Measurements from ENCODE around the gene UBE2V1. TPM values are rescaled to one million over a fixed set of nuclear protein-coding genes. Genes with fewer than 3 reads are reported as not detected.

The UBE2V1 gene
- total RNA-seq, 1 donor from 2014 or later = 77.1 TPM

DNA sequence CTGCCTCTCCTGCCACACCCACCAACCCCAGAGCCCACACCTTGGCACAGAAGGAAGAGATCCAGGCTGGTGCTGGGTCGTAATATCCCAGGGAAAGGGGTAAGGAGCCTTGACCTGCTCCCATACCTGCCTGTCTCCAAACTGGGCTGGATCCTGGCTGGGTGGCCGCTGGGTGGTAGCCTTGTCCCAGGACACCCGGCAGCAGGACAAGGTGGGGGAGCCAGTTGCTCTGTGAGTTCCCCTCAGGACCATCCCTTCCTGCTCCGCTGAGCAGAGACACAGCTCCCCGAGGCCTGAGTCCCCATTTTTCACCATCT lies 58.8 kb downstream of the UBE2V1 start:
- Histone ChIP-seq H3K9me3 (replicated peaks) (no peaks in the 10 kb centered on the region), H3K27me3 (ENCODE audit: low read depth) (no peaks in the 10 kb centered on the region), H3K27ac (replicated peaks) (no peak overlapping the region), H3K4me1 (peaks cover 23% of the 10 kb centered on the region), H3K4me3 (no peak overlapping the region), H3K36me3 (no peaks in the 10 kb centered on the region)
- intact Hi-C loops (cut with micrococcal nuclease) = no loop called here
- TF ChIP-seq, protein P1, sequence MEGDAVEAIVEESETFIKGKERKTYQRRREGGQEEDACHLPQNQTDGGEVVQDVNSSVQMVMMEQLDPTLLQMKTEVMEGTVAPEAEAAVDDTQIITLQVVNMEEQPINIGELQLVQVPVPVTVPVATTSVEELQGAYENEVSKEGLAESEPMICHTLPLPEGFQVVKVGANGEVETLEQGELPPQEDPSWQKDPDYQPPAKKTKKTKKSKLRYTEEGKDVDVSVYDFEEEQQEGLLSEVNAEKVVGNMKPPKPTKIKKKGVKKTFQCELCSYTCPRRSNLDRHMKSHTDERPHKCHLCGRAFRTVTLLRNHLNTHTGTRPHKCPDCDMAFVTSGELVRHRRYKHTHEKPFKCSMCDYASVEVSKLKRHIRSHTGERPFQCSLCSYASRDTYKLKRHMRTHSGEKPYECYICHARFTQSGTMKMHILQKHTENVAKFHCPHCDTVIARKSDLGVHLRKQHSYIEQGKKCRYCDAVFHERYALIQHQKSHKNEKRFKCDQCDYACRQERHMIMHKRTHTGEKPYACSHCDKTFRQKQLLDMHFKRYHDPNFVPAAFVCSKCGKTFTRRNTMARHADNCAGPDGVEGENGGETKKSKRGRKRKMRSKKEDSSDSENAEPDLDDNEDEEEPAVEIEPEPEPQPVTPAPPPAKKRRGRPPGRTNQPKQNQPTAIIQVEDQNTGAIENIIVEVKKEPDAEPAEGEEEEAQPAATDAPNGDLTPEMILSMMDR (IDR thresholded peaks at IDR 0.05; ENCODE audit: borderline replicate concordance) = no peak
- no peak for DNase-seq

DNA sequence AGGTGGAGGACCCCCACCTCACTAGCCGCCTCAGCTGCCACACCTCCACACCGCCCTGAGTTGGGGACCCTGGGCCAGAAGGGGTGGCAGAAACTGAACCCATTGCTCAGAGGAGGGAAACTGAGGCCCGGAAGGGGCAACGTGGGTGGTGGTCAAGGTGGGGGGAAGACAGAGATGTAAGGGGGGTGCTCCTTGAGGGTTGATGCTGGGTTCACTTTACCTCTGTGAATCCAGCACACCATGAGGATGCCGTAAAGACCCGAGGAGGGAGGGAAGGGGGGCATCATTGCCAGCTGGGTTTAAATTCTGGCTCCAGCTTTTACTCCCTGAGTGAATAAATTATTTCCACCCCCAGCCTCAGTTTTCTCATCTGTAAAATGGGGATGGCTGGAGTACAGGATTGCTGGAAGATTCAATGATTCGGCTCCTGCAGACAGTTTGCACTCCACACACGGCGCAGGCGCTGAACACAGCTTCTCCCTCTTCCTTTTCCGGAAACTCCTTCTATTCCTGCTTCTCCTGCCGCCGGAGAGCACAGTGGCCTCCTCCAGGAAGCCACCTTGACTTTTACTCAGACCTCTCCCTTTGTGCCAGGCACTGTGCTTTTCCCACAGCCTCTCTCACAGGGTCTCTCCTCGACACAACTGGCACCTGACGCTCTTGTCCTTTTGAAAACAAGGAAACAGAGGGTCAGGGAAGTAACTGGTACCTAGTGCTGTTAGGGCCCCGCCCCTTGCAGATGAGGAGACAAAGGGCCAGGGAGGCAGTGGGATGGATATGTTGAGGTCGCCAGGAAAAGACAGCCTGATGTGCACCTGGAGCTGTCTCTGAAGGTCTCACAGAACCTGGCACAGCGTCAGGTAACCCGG lies 59.4 kb downstream of the UBE2V1 start:
- no peak for DNase-seq
- H3K27me3 ChIP-seq (ENCODE audit: low read depth) = no peaks in the 10 kb centered on the region
- H3K36me3 ChIP-seq = no peaks in the 10 kb centered on the region
- TF ChIP-seq, protein P1 (IDR thresholded peaks at IDR 0.05; ENCODE audit: borderline replicate concordance) = no peak
- H3K27ac ChIP-seq (replicated peaks) = no peak overlapping the region
- no peaks in the 10 kb centered on the region for H3K9me3 ChIP-seq (replicated peaks)
- H3K4me1 ChIP-seq = peaks cover 23% of the 10 kb centered on the region
- intact Hi-C loops (cut with micrococcal nuclease) = no loop called here
- no peak overlapping the region for H3K4me3 ChIP-seq

DNA sequence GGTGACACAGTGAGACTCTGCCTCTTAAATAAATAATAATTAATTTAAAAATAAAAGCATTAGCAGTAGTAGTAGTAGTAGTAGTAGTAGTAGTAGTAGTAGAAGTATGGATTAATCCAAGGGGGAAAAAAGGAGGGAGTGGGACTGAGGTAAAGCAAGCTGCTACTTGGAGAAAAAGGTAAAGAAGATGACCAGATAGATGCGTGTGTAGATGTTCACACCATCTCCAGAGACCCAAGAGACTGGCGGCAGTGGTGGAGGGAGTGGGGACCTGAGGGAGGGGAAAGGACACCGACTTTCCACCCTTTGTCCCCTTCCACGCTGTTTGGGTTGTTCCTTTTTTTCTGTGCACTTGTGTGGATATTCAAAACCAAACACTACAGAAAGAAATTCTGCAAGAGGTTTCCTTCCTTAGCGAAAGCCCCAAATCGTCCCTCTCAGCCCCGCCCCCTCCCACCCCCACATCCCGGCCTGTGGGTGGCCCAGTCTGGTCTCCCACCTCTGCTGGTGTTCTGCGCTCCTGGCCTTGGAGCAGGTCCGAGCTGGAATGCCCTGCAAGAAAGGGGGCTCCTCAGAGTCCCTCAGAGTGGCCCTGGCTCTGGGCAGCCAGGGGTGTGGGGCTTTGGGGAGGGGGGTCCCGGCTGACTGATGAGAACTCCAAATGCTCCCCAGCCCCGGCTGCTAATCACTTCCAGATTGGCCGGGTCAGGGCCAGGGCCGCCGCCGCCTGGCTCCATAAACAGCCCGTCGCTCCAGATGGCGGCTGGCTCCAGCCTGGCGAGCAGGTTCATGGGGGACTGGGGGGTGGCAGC lies 60.2 kb downstream of the UBE2V1 start:
- no peak for DNase-seq
- H3K27ac ChIP-seq (replicated peaks) = no peak overlapping the region
- TF ChIP-seq, protein P1 (IDR thresholded peaks at IDR 0.05; ENCODE audit: borderline replicate concordance) = no peak
- no peak overlapping the region for H3K4me3 ChIP-seq
- H3K9me3 ChIP-seq (replicated peaks) = no peaks in the 10 kb centered on the region
- H3K4me1 ChIP-seq = peaks cover 29% of the 10 kb centered on the region
- no peaks in the 10 kb centered on the region for H3K36me3 ChIP-seq
- intact Hi-C loops (cut with micrococcal nuclease) = no loop called here
- H3K27me3 ChIP-seq (ENCODE audit: low read depth) = no peaks in the 10 kb centered on the region

DNA sequence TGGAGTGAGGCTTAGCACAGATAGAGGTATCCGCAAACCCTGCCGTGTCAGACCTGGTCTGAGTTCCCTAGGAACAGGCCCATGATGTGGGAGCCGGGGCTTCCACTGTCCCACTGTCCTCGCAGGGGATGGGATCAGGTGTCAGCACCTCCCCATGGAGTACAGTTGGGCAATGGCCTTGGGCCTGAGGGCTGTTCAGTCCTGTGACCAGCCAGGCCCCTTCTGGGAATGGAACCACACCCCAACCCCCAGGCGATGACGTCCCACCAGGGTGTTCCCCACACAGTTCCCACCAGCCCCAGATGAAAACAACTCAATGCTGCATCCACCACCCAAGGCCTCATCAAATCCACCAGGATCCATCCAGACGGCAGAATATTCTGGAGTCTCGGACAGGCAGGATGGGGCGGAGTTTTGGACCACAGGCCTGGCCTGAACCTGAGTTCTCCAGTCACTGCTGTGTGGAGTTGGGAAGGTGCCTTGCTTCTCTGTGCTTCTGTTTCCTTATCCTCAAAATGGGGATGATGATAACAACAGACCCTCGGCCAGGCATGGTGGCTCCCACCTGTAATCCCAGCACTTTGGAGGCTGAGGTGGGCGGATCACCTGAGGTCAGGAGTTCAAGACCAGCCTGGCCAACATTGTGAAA lies 62.2 kb downstream of the UBE2V1 start:
- intact Hi-C loops (cut with micrococcal nuclease) = no loop called here

DNA sequence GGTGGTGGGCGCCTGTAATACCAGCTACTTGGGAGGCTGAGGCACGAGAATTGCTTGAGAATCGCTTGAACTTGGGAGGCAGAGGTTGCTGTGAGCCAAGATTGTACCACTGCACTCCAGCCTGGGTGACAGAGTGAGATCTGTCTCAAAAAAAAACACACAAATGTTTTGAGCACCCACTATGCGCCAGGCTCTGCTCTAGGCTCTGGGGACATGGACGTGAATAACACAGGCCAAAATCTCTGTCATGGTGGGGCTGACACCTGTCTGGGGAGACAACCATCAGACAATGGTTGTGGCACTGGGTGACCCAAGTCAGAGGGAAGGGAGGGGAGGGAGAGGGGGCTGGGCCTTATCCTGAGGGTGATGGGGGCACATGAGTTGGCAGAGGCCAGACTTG lies 62.7 kb downstream of the UBE2V1 start:
- TF ChIP-seq, protein P1 (IDR thresholded peaks at IDR 0.05; ENCODE audit: borderline replicate concordance) = no peak

More for the DNA sequence above, 62.2 kb downstream of the UBE2V1 start:
- Histone ChIP-seq H3K9me3 (replicated peaks) (no peaks in the 10 kb centered on the region), H3K4me1 (peaks cover 49% of the 10 kb centered on the region), H3K36me3 (no peaks in the 10 kb centered on the region), H3K27ac (replicated peaks) (no peak overlapping the region), H3K4me3 (no peak overlapping the region), H3K27me3 (ENCODE audit: low read depth) (no peaks in the 10 kb centered on the region)
- no peak for DNase-seq
- TF ChIP-seq, protein P1 (IDR thresholded peaks at IDR 0.05; ENCODE audit: borderline replicate concordance) = no peak

More for the DNA sequence above, 62.7 kb downstream of the UBE2V1 start:
- Histone ChIP-seq H3K4me1 (peaks cover 45% of the 10 kb centered on the region), H3K4me3 (no peak overlapping the region), H3K27me3 (ENCODE audit: low read depth) (no peaks in the 10 kb centered on the region), H3K36me3 (no peaks in the 10 kb centered on the region), H3K9me3 (replicated peaks) (no peaks in the 10 kb centered on the region), H3K27ac (replicated peaks) (no peak overlapping the region)
- intact Hi-C loops (cut with micrococcal nuclease) = no loop called here
- DNase-seq = no peak

Measured in left ventricle myocardium inferior (tissue), 1 donor.